ENCODE data around the gene TBC1D17.
A peak's percentile ranks its signal among the peaks of the same experiment; 100 is the strongest.

Gene TBC1D17

DNA sequence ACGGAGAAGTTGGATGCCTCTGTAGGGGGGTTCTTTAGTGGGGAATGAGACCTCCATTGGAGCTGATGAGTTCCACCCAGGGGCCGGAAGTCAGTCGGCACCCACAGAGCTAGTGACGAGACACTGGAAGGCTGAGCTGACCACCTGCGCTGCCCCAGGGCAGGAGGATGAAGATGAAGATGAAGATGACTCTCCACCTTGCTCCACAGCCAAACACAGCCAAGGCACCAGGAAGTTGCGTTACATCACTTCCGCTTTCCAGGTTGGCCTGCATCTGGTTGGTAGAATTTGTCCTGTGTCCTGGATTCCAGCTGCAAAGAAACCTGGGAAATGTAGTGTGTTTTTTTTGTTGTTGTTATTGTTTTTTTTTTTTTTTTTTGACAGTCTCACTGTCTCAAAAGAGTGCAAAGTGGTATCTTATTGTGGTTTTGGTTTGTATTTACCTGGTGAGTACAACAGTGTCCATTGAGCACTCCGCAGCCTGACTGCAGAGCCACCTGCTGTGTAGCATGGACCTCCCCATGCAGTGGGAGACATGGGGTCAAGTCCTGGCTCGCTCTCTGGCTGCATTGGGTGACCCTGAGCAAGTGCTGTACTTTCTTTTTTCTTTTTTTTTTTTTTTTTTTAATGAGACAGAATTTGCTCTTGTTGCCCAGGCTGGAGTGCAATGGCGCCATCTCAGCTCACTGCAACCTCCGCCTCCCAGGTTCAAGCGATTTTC, 1.9 kb downstream of the TBC1D17 start:
- DNase-seq, result no peak

DNA sequence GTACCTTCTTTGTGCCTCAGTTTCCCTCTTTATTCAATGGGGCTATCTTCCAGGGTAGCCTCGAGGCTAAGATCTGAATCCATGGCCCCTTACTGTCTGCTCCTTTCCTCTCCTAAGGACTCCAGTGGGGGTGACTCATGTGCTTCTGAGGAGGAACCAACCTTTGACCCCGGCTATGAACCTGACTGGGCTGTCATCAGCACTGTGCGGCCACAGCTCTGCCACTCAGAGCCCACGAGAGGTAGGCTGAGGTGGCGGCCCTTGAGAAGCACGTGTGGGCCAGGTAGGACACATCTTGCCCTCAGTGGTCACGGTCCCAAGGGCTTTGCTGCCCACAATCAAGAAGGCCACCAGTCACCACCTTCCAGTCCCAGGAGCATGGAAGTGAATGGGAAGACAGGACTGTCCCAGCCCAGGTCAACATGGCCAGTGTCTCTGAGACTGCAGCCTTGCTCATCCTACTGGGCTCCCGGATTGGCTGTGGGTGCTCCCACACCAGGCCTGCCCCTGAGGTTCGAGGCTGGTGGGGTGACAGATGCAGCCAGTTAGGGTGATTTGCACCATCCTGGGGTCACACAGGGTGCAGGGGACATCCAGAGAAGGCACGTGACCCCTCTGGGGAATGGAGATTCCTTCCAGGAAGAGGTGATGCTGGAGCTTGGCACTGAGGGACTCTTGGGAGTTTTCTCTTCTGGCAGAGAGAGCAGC, 2.8 kb downstream of the TBC1D17 start:
- DNase-seq, result no peak

GRCh38 chr19:49881186-49881585, 3.7 kb downstream of the TBC1D17 start:
- DNase-seq, result no peak

DNA sequence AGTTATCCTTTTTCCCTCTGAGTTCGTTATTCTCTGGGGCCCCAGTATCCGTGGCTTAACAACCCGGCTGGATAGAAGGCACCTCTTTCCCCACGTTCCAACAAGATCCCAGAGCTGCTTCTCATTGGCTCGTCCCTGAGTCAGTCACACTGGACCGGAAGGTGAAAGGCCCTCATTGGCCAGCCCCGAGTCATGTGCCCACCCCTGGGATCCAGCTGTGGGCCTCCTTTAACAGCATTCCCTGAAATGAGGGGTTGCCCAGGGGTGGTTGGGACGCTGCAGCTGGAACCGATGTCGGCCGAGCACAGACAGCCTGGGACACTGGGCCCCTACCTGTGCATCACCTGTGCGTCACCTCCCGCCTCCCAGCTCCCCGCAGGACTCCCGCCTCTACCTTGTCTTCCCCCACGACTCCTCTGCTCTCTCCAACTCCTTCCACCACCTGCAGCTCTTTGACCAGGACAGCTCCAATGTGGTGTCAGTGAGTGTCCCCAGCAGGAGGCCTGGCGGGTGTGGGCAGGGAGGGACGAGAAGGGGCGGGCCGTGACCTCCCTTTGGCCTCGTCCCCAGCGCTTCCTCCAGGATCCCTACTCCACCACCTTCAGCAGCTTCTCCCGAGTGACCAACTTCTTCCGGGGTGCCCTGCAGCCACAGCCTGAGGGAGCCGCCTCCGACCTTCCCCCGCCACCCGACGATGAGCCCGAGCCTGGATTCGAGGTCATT, 4.3 kb downstream of the TBC1D17 start:
- no peak for DNase-seq

DNA sequence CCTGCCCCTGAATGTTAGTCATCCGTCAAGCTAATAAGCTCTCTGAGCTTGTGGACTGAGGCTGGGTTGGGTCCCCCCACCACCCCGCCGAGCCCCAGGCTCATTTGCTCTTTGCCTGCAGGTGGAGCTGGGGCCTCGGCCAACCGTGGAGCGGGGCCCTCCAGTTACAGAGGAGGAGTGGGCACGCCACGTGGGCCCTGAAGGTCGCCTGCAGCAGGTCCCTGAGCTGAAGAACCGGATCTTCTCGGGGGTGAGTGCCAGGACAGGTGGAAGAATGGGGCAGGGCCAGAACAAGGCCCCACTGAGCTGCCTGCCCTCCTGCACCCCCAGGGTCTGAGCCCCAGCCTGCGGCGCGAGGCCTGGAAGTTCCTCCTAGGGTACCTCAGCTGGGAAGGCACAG, 5.1 kb downstream of the TBC1D17 start:
- no peak for DNase-seq

DNA sequence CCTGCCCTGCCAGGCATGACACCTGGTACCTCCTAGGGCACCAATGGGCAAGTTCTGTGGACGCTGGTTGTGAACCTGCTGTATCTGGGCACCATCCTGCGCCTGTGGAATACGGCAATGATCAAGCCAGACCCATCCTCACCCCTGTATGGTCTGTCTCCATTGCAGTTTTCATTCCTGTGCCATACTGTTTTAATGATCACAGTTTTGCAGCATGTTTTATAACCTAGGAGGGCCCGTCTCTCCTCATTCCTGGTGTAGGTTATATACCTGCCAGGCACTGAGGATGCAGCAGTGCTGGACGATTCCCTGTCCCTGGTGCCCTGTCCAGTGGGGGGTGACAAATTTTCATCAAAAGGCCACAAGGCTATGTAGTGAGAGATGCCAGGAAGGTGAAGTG, 5.6 kb downstream of the TBC1D17 start:
- DNase-seq, result no peak

- no peak for DNase-seq
Measured at GRCh38 chr19:49884109-49884508, 6.6 kb downstream of the TBC1D17 start.

GRCh38 chr19:49884760-49885159, 7.3 kb downstream of the TBC1D17 start:
- DNase-seq, result no peak

GRCh38 chr19:49887037-49887664, 9.6 kb downstream of the TBC1D17 start:
- no peak for DNase-seq

GRCh38 chr19:49887665-49888509, 10.4 kb downstream of the TBC1D17 start:
- no peak for DNase-seq

DNA sequence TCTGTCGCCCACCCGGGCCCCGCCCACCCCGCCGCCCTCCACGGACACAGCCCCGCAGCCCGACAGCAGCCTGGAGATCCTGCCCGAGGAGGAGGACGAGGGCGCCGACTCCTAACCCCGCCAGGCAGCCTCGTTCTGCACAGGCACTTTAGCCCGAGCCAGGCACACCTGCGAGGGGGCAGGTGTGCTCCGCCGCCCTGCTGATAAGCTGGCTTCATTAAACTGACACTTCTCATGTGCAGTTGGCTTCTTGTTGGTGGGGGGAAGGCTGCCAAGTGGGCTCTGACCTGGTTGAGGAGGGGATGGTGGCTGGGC, 11.0 kb downstream of the TBC1D17 start:
- DNase-seq, result no peak

DNA sequence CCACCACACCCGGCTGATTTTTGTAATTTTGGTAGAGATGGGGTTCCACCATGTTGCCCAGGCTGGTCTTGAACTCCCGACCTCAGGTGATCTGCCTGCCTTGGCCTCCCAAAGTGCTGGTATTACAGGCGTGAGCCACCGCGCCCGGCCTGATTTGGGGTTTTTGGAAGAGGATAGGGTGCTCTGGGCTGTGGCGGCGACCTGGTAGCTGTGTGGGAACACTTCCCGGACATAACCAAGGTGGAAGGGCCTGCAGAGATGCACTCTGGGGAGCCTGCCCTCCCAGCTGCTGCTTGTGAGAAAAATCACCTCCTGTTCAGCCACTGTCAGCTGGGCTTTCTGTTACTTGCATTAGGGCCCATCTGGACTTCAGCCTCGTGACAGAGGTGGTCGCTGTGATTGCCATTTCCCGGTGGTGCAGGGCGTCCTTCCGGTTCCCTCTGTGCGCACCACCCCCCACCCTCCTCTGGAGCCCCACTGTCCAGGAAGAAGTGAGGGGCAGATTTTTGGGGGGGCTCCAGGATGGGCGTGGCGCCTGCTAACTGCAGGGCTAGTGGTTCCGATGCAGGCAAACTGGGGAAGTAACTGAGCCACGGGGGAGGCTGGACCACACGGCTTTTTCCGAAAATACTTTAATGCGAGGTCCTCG, 11.7 kb downstream of the TBC1D17 start:
- DNase-seq, result no peak

DNA sequence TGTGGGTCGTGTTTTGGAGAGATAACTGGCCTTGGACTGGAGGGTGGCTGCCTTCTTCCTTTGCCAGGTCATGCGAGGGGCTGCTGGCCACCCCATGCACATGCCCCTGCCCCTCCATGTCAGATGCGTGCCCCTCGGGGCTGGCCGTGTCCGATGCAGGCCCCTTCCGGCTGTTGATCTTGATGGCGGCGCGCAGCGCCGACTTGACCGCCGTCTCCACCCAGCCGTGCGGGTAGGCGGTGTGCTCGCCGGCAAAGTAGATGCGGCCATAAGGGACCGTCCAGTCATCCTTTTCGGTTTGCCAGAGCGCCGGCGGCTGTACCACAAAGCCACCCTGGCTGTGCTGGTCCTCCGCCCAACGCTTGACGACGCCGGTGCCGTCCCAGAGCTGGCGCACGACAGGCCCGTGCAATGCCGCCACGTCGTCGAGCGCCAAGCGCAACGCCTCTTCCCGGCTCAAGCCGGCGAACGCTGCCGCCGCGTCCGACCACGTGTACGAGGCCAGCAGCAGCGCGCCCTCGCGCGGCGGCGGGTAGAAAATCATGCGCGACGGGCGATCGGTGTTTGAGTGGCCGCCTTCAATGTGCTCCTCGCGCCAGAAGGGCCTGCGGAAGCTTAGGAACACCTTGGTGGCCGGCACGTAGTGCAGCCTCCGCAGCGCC, 12.3 kb downstream of the TBC1D17 start:
- DNase-seq, result peak; percentile 84

DNA sequence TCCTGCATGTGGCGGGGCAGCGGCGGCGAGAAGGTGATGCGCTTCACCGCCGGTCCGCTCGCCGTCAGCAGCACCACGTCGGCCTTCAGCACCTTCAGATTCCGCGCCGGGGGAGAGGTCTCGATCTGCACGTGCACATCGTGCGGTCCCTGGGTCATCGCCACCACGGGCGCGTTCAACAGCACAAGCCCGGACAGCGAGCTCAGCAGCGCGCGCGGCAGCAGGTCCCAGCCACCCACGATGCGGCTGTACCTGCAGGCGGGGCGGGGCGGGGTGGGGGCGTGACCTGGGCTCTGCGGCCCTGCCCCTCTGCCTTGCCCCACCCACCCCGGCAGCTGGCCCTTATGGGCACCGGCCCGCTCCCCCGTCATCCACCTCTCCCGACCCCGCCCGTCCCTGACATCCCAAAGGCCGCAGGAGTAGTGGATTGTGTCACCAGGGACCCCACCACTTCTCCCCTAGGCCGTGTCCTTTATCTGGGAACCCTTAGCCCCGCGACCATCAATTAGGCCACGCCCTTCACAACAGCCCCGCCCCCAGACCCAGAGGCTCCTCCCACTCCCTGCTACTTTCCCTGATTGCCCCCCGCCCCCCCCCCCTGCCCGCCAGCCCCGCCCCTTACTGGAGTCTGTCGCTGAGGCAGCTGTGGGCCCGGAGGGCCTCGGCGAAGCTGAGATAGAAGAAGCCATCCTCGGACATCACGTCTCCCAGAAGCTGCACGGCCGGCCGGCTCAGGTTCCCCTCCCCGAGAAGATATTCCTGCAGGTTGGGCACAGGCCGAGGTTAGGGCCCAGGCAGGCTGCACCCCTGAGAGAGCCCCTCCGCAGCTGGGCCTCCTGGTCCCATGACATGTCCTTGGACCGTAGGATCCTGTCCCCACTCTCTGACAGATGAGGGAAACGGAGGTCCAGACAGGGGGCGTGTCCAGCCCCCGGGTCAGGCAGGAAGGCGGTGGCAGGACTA, 13.1 kb downstream of the TBC1D17 start:
- DNase-seq, result peak; percentile 81

GRCh38 chr19:49891393-49891792, 13.9 kb downstream of the TBC1D17 start:
- DNase-seq, result no peak

GRCh38 chr19:49892716-49893115, 15.2 kb downstream of the TBC1D17 start:
- no peak for DNase-seq

DNA sequence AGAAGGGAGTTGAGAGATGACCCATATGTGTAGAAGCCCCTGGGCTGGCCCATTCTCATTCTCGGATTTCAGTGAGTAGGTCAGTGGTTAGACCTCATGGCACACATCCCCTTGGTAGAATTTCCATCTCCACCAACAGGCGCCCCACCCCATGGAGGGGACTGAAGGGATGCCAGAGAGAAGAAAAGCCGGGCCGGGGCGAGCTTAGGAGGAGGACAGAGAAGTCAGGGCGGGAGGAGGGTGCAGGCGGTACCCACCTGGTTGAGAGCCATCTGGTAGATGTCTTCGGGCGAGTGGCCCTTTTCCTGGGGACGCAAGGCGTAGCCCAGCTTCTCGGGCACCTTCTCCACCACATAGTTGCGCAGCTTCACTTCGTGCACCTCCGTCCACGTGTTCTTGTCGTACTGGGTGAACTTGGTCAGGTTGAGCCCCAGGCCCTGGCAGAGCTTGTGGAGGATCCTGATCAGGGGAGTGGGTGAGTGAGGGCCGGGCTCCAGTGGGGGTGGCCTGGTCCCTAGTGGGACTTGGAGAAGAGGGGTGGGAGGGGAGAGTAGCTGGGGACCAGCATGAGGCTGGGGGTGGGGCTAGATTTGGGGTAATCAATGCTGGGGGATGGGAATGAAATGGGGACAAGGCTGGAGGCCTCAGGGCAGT, 16.6 kb downstream of the TBC1D17 start:
- DNase-seq, result no peak

DNA sequence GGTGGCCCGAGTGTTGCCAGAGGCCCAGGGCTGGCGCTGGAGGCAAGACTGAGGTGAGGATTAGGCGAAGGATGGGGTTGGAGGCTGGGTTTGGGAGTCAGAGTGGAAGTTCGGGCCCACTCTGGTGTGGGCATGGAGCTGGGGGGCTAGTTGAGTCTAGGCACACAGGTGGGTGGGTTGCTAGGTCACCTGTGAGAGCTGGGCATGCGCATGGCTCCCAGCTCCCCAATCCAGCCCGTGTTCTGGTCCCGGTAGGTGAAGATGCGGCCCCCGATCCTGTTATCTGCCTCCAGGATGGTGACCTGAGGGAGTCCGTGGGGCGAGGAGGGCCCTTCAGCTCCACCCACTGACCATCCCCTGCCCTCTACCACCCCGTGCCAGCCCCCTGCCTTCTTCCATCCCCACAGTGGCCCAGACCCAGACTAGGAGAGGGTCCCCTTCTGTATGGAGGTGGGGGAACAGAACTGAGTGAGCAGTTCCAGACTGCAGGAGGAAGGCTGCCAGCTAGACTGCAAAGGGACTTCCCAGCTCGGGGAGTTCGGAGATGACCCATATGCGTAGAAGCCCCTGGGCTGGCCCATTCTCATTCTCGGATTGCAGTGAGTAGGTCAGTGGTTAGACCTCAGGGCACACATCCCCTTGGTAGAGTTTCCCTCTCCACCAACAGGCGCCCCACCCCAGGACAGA, 17.5 kb downstream of the TBC1D17 start:
- peak; percentile 63 for DNase-seq

All from CD4-positive, alpha-beta T cell treated with Interleukin-12 subunit alpha and Interleukin-12 subunit beta, for 1 hour (primary cell).